A172 (cell line): ENCODE data around the gene ZFAND3. TPM values are rescaled to one million over a fixed set of nuclear protein-coding genes. Genes with fewer than 3 reads are reported as not detected.

Experiments used
- DNase-seq: peaks from one replicate; pipeline ENCODE4 v3.0.0-alpha.2; 2015; ENCODE audit warnings: low spot score
- total RNA-seq: library from RNA; depleted of rRNA; stranded (reverse); fragments of >200 nt; shearing (Covaris generic); gene quantifications from 2 replicates; pipeline ENCODE4 v1.2.3, GENCODE V29; 2014; rRNA removed

Gene ZFAND3
- total RNA-seq, 1 experiment from 2014 or later: 10.0 TPM

GRCh38 chr6:38185244-38185643 is 365.7 kb downstream of the ZFAND3 start:
- no peak for DNase-seq

GRCh38 chr6:38185752-38186151 is 366.2 kb downstream of the ZFAND3 start:
- no peak for DNase-seq

- no peak for DNase-seq
Observed at GRCh38 chr6:38187325-38187724, 367.8 kb downstream of the ZFAND3 start.

- no peak for DNase-seq
Observed at GRCh38 chr6:38187811-38188590, 368.5 kb downstream of the ZFAND3 start.

- no peak for DNase-seq
Observed at GRCh38 chr6:38188677-38189335, 369.3 kb downstream of the ZFAND3 start.

- DNase-seq: no peak
Observed at GRCh38 chr6:38191418-38191817, 371.9 kb downstream of the ZFAND3 start.

- no peak for DNase-seq
Observed at GRCh38 chr6:38192011-38192410, 372.5 kb downstream of the ZFAND3 start.

- DNase-seq: no peak
Observed at GRCh38 chr6:38192487-38192886, 373.0 kb downstream of the ZFAND3 start.

GRCh38 chr6:38193051-38193450 is 373.5 kb downstream of the ZFAND3 start:
- DNase-seq: no peak

- no peak for DNase-seq
Observed at GRCh38 chr6:38193481-38194281, 374.2 kb downstream of the ZFAND3 start.

GRCh38 chr6:38194282-38194572 is 374.7 kb downstream of the ZFAND3 start:
- DNase-seq: no peak

- DNase-seq: no peak
Observed at GRCh38 chr6:38194589-38194988, 375.1 kb downstream of the ZFAND3 start.

GRCh38 chr6:38195113-38195635 is 375.6 kb downstream of the ZFAND3 start:
- DNase-seq: no peak

GRCh38 chr6:38198219-38198618 is 378.7 kb downstream of the ZFAND3 start:
- no peak for DNase-seq

Other genes starting within 250 kb of the ZFAND3 start
- 5.8 and 10.0 TPM in 2 replicates for gene MDGA1, start 121.8 kb upstream of the ZFAND3 start, total RNA-seq